ENCODE results near the gene CDH4.

Gene CDH4

GRCh38 chr20:61628901-61629601 lies 377.0 kb downstream of the CDH4 start:
- DNase-seq (ENCODE audit: low read depth in 2 of 2), result no peak

GRCh38 chr20:61629602-61630390 lies 377.7 kb downstream of the CDH4 start:
- no peak for DNase-seq (ENCODE audit: low read depth in 2 of 2)

DNA sequence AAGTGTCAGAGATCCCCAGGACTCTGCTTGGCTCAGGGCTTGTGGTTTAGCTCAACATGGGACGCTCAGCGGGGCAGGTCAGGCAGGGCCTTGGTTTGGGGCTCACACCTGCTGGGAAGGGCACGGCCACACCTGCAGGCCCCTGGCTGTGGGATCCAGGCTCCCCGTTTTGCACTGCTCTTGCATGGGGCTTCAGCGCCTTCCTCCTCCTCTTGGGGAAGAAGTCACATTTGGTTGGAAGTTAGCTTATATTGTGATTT lies 378.3 kb downstream of the CDH4 start:
- no peak for DNase-seq (ENCODE audit: low read depth in 2 of 2)

DNA sequence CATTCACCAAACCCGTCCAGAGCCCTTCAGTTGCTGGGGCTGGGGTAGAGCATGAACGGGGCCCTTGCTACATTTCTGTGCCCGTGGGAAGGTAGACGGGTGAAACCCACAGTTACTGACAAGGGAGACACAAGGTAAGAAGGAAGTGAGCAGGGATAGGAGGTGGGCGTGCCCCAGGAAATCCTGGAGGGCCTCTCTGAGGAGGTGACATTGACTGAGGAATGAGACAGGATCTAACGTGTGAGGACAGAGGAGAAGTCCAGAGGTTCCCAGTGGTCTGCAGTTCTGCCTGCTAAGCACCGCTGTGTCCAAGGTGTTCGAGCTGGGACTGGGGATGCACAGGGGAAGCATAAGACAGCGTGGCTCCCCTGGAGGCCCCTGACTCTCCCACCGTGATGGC lies 378.8 kb downstream of the CDH4 start:
- DNase-seq (ENCODE audit: low read depth in 2 of 2), result no peak

GRCh38 chr20:61631751-61632150 lies 379.7 kb downstream of the CDH4 start:
- no peak for DNase-seq (ENCODE audit: low read depth in 2 of 2)

GRCh38 chr20:61633004-61633403 lies 380.9 kb downstream of the CDH4 start:
- DNase-seq (ENCODE audit: low read depth in 2 of 2), result no peak

GRCh38 chr20:61634376-61635145 lies 382.5 kb downstream of the CDH4 start:
- no peak for DNase-seq (ENCODE audit: low read depth in 2 of 2)

DNA sequence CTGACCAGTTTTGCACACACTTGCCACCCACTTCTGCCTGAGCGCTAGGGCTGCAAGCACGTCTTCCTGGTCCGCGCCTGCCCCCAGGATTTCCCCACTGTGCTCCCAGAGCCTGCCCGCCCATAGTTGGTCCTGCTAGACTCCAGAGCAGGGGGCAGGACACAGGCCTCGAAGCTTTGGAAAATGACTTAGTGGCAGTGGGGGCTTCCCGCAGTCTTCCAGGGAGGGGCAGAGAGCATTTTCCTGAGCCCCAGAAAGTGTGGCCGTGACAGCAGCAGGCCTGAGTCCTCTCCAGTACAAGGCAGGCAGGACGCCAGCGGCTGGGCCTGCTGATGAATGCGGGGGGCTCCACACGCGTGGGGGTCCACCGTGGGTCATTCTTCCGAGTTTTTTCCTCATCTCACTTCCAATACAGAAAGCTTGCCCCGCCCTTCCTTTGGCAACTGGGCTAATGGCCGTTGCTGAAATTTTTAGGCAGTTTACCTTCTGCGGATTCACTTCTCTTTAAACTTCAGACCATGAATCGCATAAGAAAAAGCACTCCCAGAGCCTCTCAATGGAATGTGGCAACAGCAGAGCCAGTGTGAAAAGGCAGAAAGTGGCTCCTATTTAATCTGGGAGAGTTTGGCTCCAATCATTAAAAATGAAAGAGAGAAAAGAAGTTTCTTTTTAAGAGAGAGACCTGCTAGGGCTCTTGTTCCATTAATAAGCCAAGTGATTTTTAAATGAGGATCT lies 383.8 kb downstream of the CDH4 start:
- no peak for DNase-seq (ENCODE audit: low read depth in 2 of 2)

DNA sequence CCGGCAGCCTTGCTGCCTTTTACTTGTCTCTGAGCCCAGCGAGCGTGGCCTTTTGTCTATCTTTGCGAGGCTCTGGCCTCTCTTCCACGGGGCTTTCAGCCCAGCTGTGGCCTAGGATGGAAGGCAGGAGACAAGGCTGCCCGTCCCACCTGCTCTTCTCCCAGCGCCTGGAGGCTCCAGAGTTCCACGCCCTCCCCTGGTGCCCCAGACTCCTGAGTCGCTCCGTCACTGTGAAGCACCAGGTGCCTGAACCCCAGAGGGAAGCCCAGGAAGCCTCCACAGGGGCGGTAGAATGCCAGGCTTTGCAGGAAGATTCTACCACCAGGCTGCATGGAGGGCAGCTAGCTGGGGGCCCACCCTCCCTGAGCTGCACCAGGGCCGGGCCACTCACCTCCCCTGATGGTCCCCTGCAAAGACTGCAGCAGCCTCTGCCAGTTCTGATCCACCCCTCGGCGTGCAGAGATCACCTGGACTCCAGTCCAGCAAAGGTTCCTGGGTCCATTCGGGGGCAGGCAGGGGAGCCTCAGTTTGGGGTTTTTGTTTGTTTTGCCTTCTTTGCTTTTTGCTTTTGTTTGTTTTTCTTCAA lies 384.6 kb downstream of the CDH4 start:
- no peak for DNase-seq (ENCODE audit: low read depth in 2 of 2)

- no peak for DNase-seq (ENCODE audit: low read depth in 2 of 2)
Observed at GRCh38 chr20:61638802-61639585, 386.9 kb downstream of the CDH4 start.

DNA sequence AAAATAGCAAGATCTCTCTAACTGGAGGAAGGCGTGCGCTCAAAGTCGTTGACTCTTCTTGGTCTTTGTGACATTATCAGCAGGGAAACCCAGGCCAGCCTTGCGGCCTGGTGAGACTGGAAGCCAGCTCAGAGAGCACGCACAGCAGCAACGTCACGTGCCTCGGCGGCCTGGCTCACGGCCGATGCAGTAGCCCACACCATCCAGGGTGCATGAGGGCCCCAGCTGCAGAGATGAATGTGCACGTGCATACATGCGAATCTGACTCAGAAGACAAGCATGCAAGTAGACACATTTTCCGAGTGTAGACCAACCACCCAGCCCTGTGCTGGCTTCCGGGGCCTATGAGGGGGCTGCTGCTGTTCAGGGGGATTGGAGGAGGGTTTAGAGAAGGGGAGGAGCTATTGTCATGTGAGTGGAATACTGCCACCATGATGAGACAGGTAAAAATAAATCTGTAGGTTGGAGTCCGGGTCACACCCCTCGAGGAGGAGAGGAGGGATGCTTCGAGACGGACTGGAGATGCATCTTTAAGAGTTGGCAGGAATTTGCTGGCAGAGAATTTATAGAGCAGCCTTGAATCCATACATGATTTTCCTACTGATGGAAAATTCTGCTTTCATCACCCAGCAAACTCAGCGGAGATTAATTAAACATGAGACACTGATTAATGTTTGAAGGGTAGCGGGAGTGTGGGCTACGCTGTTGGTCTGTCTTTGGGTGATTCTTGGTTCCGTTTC lies 388.2 kb downstream of the CDH4 start:
- DNase-seq (ENCODE audit: low read depth in 2 of 2), result no peak

GRCh38 chr20:61640871-61641245 lies 388.8 kb downstream of the CDH4 start:
- DNase-seq (ENCODE audit: low read depth in 2 of 2), result no peak

DNA sequence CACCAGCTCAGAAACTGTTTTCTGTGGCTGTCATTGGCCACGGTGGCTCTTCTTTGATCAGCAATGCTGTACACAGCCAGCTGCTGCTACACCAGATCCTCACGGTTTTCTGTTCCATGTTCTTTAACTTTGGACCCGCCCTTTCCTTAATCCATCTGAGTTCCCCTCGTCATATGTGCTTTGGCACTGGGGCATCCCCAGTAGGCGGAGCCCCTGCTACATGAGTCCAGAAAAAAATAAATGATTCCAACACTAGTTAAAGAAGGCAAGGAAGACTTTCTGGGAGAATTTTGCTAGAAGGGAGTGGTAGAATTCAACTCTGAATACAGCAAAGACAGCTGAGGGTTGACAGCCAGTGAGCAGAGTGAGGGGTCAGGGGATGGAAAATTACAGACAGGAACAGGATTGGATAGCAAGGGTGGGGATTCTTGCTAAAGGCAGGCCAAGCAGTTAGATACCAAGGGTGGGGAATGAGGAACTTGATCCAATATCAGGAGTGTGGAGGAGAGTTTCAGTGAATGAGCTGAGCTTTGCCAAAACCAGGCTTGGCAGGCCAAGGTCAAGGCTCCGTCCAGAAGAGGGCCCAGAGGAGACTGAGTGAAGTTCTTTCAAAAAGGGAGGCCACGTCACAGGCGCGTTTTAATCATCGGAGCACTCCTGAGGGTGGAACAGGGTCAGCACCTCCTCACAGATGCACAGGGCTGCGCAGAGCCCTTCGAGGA lies 391.8 kb downstream of the CDH4 start:
- no peak for DNase-seq (ENCODE audit: low read depth in 2 of 2)

GRCh38 chr20:61644378-61645076 lies 392.5 kb downstream of the CDH4 start:
- DNase-seq (ENCODE audit: low read depth in 2 of 2), result no peak

DNA sequence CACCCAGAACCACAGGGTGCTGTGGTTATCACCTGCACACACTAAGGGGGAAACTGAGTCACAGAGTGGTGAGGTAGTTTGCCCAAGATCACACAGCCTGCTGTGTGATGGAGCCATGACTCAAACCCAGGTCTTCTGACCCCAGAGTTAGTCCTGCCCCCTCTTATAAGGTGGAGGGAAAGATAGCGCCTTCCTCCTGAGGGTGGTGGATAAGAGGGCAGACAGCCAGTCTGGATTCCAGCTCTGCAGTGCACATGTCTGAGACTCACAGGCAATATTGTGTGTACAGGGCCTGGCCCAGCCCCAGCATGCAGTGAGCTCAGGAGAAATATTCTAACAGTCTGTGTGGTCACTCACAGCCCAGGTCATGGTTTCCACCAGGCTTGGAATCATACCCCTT lies 393.7 kb downstream of the CDH4 start:
- no peak for DNase-seq (ENCODE audit: low read depth in 2 of 2)

DNA sequence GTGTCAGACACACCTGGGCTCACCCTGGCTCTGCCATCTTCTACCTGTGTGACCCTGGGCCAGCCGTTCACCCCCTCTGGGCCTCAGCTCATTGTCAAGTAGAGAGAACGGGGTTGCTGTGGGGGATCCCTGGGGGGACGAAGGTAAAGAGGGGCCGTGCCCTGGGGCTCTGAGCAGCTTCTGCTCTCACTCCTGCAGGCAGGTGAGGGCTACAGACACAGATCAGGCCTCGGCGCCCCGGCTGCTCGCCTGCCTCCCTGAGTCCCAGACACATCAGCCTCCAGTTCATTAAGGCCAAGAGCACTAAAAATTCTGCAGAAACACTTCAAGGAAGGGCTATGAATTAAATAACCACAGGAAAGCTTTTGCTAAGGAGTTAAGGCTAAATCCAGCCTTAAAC lies 394.4 kb downstream of the CDH4 start:
- no peak for DNase-seq (ENCODE audit: low read depth in 2 of 2)

DNA sequence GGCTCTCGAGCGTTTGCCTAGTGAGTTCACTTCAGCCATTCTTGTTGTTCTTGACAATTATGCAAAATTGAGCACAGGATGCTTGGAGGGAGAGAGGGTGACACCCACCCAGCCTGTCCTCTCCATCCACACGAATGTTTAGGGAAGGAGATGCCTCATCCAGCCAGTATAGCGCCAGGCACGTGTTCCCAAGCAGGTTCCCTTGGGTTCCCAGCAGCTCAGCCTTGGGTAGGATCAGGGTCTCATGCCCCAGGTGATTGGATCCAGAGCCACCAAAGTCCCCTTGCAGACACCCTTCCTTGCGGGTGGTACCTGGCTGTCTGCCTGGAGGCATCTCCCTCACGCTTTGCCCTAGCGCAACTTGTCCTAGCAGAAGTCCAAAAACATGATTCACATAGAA lies 394.9 kb downstream of the CDH4 start:
- DNase-seq (ENCODE audit: low read depth in 2 of 2), result no peak

DNA sequence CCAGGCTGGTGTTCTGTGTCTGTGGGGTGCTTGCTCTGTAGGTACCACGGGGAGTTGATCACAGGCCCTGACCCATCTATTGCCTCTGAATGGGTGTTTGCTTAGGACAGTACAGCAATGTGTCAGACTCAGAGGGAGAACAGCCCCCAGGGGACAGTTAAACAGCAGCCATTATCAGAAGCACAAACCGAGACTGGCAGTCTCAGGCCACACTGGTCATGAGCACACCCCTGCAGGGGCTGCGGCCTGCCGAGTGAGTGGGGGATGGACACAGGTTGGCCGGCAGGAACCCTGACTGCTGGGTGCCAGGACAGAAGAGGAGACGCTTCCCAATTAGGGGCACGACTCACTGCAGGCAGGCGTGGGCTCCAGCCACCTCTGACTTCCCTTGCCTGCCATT lies 395.6 kb downstream of the CDH4 start:
- no peak for DNase-seq (ENCODE audit: low read depth in 2 of 2)
